HepG2 (cell line): ENCODE measurements around the gene VAC14. TPM values are rescaled to one million over a fixed set of nuclear protein-coding genes. Genes with fewer than 3 reads are reported as not detected.

ENCODE experiments used
- AKAP8 ChIP-seq: sonication (generic); formaldehyde crosslinking; IDR thresholded peaks from 2 replicates; pipeline ENCODE4 v1.5.1; 2020; ENCODE audit warnings: mild to moderate bottlenecking, missing genetic modification reagents
- BHLHE40 ChIP-seq: IDR thresholded peaks from 2 replicates; pipeline ENCODE4 v1.6.1; 2011; ENCODE audit warnings: low read length, improper control_type of control experiment
- HDAC6 ChIP-seq: fragments of 200-600 bp; sonication (generic); IDR thresholded peaks from 2 replicates; pipeline ENCODE4 v1.7.0; 2017; ENCODE audit warnings: mild to moderate bottlenecking, antibody characterized with exemption, low read length, low read depth
- HNRNPK ChIP-seq: fragments of 200-400 bp; formaldehyde crosslinking; IDR thresholded peaks from 2 replicates; pipeline ENCODE4 v1.6.1; 2018; ENCODE audit warnings: low read length, low read depth, moderate library complexity, mild to moderate bottlenecking; ENCODE audit not compliant: poor library complexity, severe bottlenecking
- IKZF1 ChIP-seq: fragments of 450-650 bp; IDR thresholded peaks from 2 replicates; pipeline ENCODE4 v1.7.1; 2016
- JDP2 ChIP-seq: sonication (generic); formaldehyde crosslinking; IDR thresholded peaks from 2 replicates; pipeline ENCODE4 v1.8.1; 2022; ENCODE audit warnings: missing genetic modification reagents, borderline replicate concordance
- KAT2B ChIP-seq: fragments of 150-350 bp; IDR thresholded peaks from 2 replicates; pipeline ENCODE4 v1.6.1; 2014; ENCODE audit warnings: low read depth, low read length, borderline replicate concordance
- KDM5A ChIP-seq: fragments of 200-600 bp; sonication (generic); IDR thresholded peaks from 2 replicates; pipeline ENCODE4 v1.7.0; 2018; ENCODE audit warnings: antibody characterized with exemption, mild to moderate bottlenecking, low read length, borderline replicate concordance
- KDM6A ChIP-seq: IDR thresholded peaks from 2 replicates; pipeline ENCODE4 v1.6.1; 2016; ENCODE audit warnings: low read depth
- MATR3 ChIP-seq: sonication (generic); formaldehyde crosslinking; IDR thresholded peaks from 2 replicates; pipeline ENCODE4 v1.4.0; 2020; ENCODE audit warnings: missing genetic modification reagents
- MEF2D ChIP-seq: sonication (generic); formaldehyde crosslinking; IDR thresholded peaks from 2 replicates; pipeline ENCODE4 v1.5.1; 2020; ENCODE audit warnings: mild to moderate bottlenecking, missing genetic modification reagents
- PRDM4 ChIP-seq: sonication (generic); formaldehyde crosslinking; IDR thresholded peaks from 2 replicates; pipeline ENCODE4 v1.9.0; 2021; ENCODE audit warnings: missing genetic modification reagents, borderline replicate concordance
- RCOR2 ChIP-seq: IDR thresholded peaks from 2 replicates; pipeline ENCODE4 v1.6.1; 2016; ENCODE audit warnings: missing biosample characterization, missing genetic modification reagents
- REPIN1 ChIP-seq: sonication (generic); formaldehyde crosslinking; IDR thresholded peaks from 2 replicates; pipeline ENCODE4 v1.8.0; 2022; ENCODE audit warnings: missing genetic modification reagents, low read depth, mild to moderate bottlenecking, borderline replicate concordance
- SAFB2 ChIP-seq: sonication (generic); formaldehyde crosslinking; IDR thresholded peaks from 2 replicates; pipeline ENCODE4 v1.5.1; 2020; ENCODE audit warnings: missing genetic modification reagents, low read depth, mild to moderate bottlenecking, borderline replicate concordance
- SMC3 ChIP-seq: IDR thresholded peaks from 2 replicates; pipeline ENCODE4 v1.6.1; 2011; ENCODE audit warnings: low read length, improper control_type of control experiment
- TGIF2 ChIP-seq: IDR thresholded peaks from 2 replicates; pipeline ENCODE4 v1.6.1; 2016; ENCODE audit warnings: control low read depth, missing compliant biosample characterization
- ZNF260 ChIP-seq: sonication (generic); formaldehyde crosslinking; IDR thresholded peaks from 2 replicates; pipeline ENCODE4 v1.4.0; 2020; ENCODE audit warnings: missing genetic modification reagents, low read depth, mild to moderate bottlenecking, borderline replicate concordance
- ZNF337 ChIP-seq: sonication (generic); formaldehyde crosslinking; IDR thresholded peaks from 2 replicates; pipeline ENCODE4 v1.5.1; 2020; ENCODE audit warnings: missing genetic modification reagents, low read depth, mild to moderate bottlenecking, borderline replicate concordance
- ZNF460 ChIP-seq: sonication (generic); formaldehyde crosslinking; IDR thresholded peaks from 2 replicates; pipeline ENCODE4 v1.5.1; 2020; ENCODE audit warnings: missing genetic modification reagents, mild to moderate bottlenecking, borderline replicate concordance
- ZNF670 ChIP-seq: sonication (generic); formaldehyde crosslinking; IDR thresholded peaks from 2 replicates; pipeline ENCODE4 v1.8.0; 2022; ENCODE audit warnings: mild to moderate bottlenecking, missing genetic modification reagents, borderline replicate concordance
- ZNF781 ChIP-seq: sonication (generic); formaldehyde crosslinking; IDR thresholded peaks from 2 replicates; pipeline ENCODE4 v1.5.1; 2020; ENCODE audit warnings: borderline replicate concordance, mild to moderate bottlenecking, missing genetic modification reagents; ENCODE audit errors: not compliant biosample characterization
- ZSCAN30 ChIP-seq: sonication (generic); formaldehyde crosslinking; IDR thresholded peaks from 2 replicates; pipeline ENCODE4 v1.5.0; 2020; ENCODE audit warnings: mild to moderate bottlenecking, missing genetic modification reagents
- polyA plus RNA-seq, 8 experiments: library from polyadenylated mRNA; depleted of rRNA in 3 of 8; stranded (reverse) in 7 of 8; unstranded in 1 of 8; fragments of >200 nt; fragmentation: Illumina TruSeq in 4 of 8; extraction: Trizol in 4 of 8; gene quantifications; 2 replicates each; pipeline versions ENCODE4 v1.2.1 to v1.2.3, GENCODE V29; 2011 to 2016; ENCODE audit warnings: low read depth in 4 of 8, missing spikeins in 1 of 8, mixed read lengths in 1 of 8; ENCODE audit not compliant: insufficient read depth in 1 of 8
- total RNA-seq, 5 experiments: library from RNA; depleted of rRNA; stranded (reverse); fragments of >200 nt; fragmentation: Illumina TruSeq; extraction: Trizol; gene quantifications; 2 replicates each; pipeline ENCODE4 v1.2.3, GENCODE V29; 2016; ENCODE audit warnings: low read depth in 1 of 5
- TF ChIP-seq, protein P1 (sequence below): sonication (generic); formaldehyde crosslinking; IDR thresholded peaks from 2 replicates; pipeline ENCODE4 v1.8.0; 2022; ENCODE audit warnings: mild to moderate bottlenecking, missing genetic modification reagents, moderate library complexity
- TF ChIP-seq, protein P2 (sequence below): IDR thresholded peaks from 2 replicates; pipeline ENCODE4 v1.6.1; 2018; ENCODE audit warnings: missing genetic modification reagents
- TF ChIP-seq, protein P3 (sequence below): sonication (generic); formaldehyde crosslinking; IDR thresholded peaks from 2 replicates; pipeline ENCODE4 v1.4.0; 2020; ENCODE audit warnings: missing genetic modification reagents, low read depth, mild to moderate bottlenecking, borderline replicate concordance

VAC14 gene
- total and polyA plus RNA-seq, 2 of the 13 experiments (the other 11 are each of a cell fraction or from before 2014, with no cell fraction given): 23.5 to 24.6 TPM

DNA sequence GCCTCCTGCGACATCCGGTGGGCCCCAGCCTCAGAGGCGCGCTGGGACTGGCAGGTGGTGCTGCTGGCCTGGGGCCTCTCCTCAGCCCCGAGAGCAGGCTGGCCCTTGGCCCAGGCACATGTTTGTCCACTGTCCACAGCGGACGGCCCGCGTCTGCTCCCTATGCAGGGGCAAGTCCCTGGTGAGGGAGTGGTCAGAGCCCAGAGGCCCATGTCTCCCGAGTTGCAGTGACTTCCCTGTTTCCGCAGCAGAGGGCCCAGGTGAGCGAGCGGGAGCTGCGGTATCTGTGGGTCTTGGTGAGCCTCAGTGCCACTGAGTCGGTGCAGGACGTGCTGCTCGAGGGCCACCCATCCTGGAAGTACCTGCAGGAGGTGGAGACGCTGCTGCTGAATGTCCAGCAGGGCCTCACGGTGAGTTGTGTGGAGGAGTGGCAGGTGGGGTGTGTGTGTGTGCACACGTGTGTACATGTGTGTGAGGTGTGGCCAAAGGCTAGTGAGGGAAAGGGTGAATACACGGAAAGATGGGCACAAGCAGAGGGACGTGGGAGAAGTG lies 144.2 kb downstream of the VAC14 start (continued):
- TF ChIP-seq HDAC6: no peak
- peak; percentile 92 for TF ChIP-seq MEF2D
- TF ChIP-seq ZNF337: peak; percentile 72; the same call in 1 of the 2 replicates
- TF ChIP-seq AKAP8 (CRISPR knock-in tag): 0 out of 2 replicates have a peak, but pooled peaks have one; percentile 24
- TF ChIP-seq ZNF670: no peak
- TF ChIP-seq, protein P1, sequence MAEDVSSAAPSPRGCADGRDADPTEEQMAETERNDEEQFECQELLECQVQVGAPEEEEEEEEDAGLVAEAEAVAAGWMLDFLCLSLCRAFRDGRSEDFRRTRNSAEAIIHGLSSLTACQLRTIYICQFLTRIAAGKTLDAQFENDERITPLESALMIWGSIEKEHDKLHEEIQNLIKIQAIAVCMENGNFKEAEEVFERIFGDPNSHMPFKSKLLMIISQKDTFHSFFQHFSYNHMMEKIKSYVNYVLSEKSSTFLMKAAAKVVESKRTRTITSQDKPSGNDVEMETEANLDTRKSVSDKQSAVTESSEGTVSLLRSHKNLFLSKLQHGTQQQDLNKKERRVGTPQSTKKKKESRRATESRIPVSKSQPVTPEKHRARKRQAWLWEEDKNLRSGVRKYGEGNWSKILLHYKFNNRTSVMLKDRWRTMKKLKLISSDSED: no peak
- TF ChIP-seq, protein P2, sequence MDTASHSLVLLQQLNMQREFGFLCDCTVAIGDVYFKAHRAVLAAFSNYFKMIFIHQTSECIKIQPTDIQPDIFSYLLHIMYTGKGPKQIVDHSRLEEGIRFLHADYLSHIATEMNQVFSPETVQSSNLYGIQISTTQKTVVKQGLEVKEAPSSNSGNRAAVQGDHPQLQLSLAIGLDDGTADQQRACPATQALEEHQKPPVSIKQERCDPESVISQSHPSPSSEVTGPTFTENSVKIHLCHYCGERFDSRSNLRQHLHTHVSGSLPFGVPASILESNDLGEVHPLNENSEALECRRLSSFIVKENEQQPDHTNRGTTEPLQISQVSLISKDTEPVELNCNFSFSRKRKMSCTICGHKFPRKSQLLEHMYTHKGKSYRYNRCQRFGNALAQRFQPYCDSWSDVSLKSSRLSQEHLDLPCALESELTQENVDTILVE (CRISPR knock-in tag): no peak
- no peak for TF ChIP-seq KDM6A (CRISPR knock-in tag)
- TF ChIP-seq JDP2: no peak
- TF ChIP-seq, protein P3, sequence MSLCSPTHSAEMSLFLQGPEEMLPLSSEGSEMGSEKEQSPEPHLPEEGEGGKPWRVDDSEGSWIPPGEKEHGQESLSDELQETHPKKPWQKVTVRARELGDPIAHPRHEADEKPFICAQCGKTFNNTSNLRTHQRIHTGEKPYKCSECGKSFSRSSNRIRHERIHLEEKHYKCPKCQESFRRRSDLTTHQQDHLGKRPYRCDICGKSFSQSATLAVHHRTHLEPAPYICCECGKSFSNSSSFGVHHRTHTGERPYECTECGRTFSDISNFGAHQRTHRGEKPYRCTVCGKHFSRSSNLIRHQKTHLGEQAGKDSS: peak; percentile 77; the same call in 1 of the 2 replicates
- no peak for TF ChIP-seq ZNF460 (CRISPR knock-in tag)
- TF ChIP-seq HNRNPK: no peak
- 0 out of 2 replicates have a peak, but pooled peaks have one; percentile 21 for TF ChIP-seq RCOR2
- TF ChIP-seq ZSCAN30 (CRISPR knock-in tag): no peak
- TF ChIP-seq REPIN1: peak; percentile 87; the same call in 1 of the 2 replicates
- peak; percentile 95 for TF ChIP-seq ZNF781 (CRISPR knock-in tag)
- peak; percentile 29; the same call in 1 of the 2 replicates for TF ChIP-seq BHLHE40
- no peak for TF ChIP-seq ZNF260
- TF ChIP-seq SMC3: peak; percentile 54
- TF ChIP-seq PRDM4 (CRISPR knock-in tag): no peak
- TF ChIP-seq KAT2B: no peak
- 0 out of 2 replicates have a peak, but pooled peaks have one; percentile 17 for TF ChIP-seq IKZF1
- peak; percentile 45; the same call in 1 of the 2 replicates for TF ChIP-seq TGIF2
- no peak; the same call in 1 of the 2 replicates for TF ChIP-seq SAFB2 (CRISPR knock-in tag)
- no peak for TF ChIP-seq KDM5A
- TF ChIP-seq MATR3: no peak
